ENCODE measurements around the gene FAM184A. TPM values are rescaled to one million over a fixed set of nuclear protein-coding genes. Genes with fewer than 3 reads are reported as not detected.
A peak's percentile ranks its signal among the peaks of the same experiment; 100 is the strongest.

The FAM184A gene
- total RNA-seq, 4 donors from 2014 or later, result 7.6 to 11.2 (median 9.0) TPM

- TF ChIP-seq POLR2AphosphoS5 (IDR thresholded peaks at IDR 0.05) (no peak), CTCF (IDR thresholded peaks at IDR 0.05) (no peak), POLR2A (IDR thresholded peaks at IDR 0.05; ENCODE audit: low read depth) (no peak), EP300 (IDR thresholded peaks at IDR 0.05) (no peak)
- H3K4me1 ChIP-seq, result no peaks in the 10 kb centered on the region
- no peaks in the 10 kb centered on the region for H3K27me3 ChIP-seq
- peaks cover 0 to 10% (median 3%) of the 10 kb centered on the region in 4 donors for H3K36me3 ChIP-seq
- H3K27ac ChIP-seq (replicated peaks in 1 of 4), result no peak overlapping the region
- DNase-seq (ENCODE audit: extremely low spot score), result no peak
- H3K4me3 ChIP-seq, result no peak overlapping the region
- 89% methylated on average over 2 of the region's 2 CpGs for WGBS
- no peaks in the 10 kb centered on the region for H3K9me3 ChIP-seq
- intact Hi-C loops (cut with DNase I), result no loop called here
These were observed 111.2 kb downstream of the FAM184A start for GRCh38 chr6:118967239-118967638.

DNA sequence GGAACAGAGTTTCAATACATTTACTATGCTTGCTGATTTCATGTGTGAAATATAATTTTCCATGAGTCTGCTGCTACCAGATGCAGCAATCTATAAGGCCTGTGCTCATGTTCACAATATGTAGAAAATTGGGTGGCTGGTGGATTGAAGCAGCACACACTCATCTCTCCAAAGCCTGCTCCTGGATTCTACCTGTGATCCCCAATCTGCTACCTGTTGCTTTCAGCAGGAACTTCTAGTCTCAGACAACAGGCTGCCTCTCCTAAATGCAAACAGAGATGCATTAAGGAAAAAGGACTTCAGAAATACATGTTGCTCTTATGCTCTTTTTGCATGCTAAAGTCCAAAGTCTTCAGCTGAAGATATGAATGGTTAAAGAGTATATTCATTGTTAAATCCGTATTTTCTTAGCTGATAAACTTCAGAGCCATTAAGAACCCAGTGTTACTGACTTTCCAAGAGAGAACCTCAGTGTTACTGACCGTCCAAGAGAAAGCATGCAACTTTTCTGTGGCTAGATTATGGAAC lies 112.6 kb downstream of the FAM184A start:
- Histone ChIP-seq H3K36me3 (peaks cover 0 to 10% (median 3%) of the 10 kb centered on the region in 4 donors), H3K27ac (replicated peaks in 1 of 4) (no peak overlapping the region), H3K4me3 (no peak overlapping the region), H3K4me1 (no peaks in the 10 kb centered on the region), H3K9me3 (no peaks in the 10 kb centered on the region), H3K27me3 (no peaks in the 10 kb centered on the region)
- WGBS, result 84% methylated on average over 2 of the region's 2 CpGs
- no peak for DNase-seq (ENCODE audit: extremely low spot score)
- intact Hi-C loops (cut with DNase I), result no loop called here
- TF ChIP-seq EP300 (IDR thresholded peaks at IDR 0.05), result no peak
- TF ChIP-seq POLR2AphosphoS5 (IDR thresholded peaks at IDR 0.05), result no peak
- no peak for TF ChIP-seq CTCF (IDR thresholded peaks at IDR 0.05)
- TF ChIP-seq POLR2A (IDR thresholded peaks at IDR 0.05; ENCODE audit: low read depth), result no peak

DNA sequence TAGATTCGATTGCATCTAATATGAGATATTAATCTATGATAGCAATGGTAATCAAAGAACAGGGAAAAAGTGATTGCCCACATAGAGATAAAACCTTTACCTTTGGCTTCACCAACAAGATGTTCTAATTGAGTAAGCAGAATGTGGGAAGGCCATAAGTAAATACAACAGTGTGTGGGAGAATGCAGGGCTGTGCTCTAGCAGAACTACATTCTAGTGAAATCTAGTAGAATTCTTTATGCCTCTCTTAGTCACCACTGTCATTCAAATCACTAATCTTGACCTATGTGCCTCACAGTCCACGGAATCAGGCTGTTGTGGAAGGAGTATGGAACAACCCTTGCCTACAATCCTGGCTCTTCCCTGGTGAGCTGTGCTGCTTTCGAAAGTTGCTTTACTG lies 113.1 kb downstream of the FAM184A start:
- Histone ChIP-seq H3K27ac (replicated peaks in 1 of 4) (no peak overlapping the region), H3K4me1 (no peaks in the 10 kb centered on the region), H3K27me3 (no peaks in the 10 kb centered on the region), H3K4me3 (no peak overlapping the region), H3K36me3 (peaks cover 0 to 10% (median 3%) of the 10 kb centered on the region in 4 donors), H3K9me3 (no peaks in the 10 kb centered on the region)
- intact Hi-C loops (cut with DNase I), result no loop called here
- TF ChIP-seq POLR2A (IDR thresholded peaks at IDR 0.05; ENCODE audit: low read depth), result no peak
- no peak for TF ChIP-seq CTCF (IDR thresholded peaks at IDR 0.05)
- TF ChIP-seq POLR2AphosphoS5 (IDR thresholded peaks at IDR 0.05), result no peak
- TF ChIP-seq EP300 (IDR thresholded peaks at IDR 0.05), result no peak
- WGBS, result 92% methylated on average over 3 of the region's 3 CpGs
- no peak for DNase-seq (ENCODE audit: extremely low spot score)

- H3K27me3 ChIP-seq, result no peaks in the 10 kb centered on the region
- no peak for DNase-seq (ENCODE audit: extremely low spot score)
- H3K4me1 ChIP-seq, result no peaks in the 10 kb centered on the region
- H3K4me3 ChIP-seq, result no peak overlapping the region
- H3K27ac ChIP-seq (replicated peaks in 1 of 4), result no peak overlapping the region
- peaks cover 0 to 10% (median 3%) of the 10 kb centered on the region in 4 donors for H3K36me3 ChIP-seq
- TF ChIP-seq EP300 (IDR thresholded peaks at IDR 0.05), result no peak
- TF ChIP-seq CTCF (IDR thresholded peaks at IDR 0.05), result peak in 1 of 3 experiments; percentile 35
- intact Hi-C loops (cut with DNase I), result no loop called here
- no peaks in the 10 kb centered on the region for H3K9me3 ChIP-seq
These were observed 115.5 kb downstream of the FAM184A start for GRCh38 chr6:118963003-118963402.

GRCh38 chr6:118959903-118960302 lies 118.6 kb downstream of the FAM184A start:
- TF ChIP-seq CTCF (IDR thresholded peaks at IDR 0.05), result no peak
- TF ChIP-seq POLR2A (IDR thresholded peaks at IDR 0.05; ENCODE audit: low read depth), result no peak
- no peak for TF ChIP-seq EP300 (IDR thresholded peaks at IDR 0.05)
- no peak for TF ChIP-seq POLR2AphosphoS5 (IDR thresholded peaks at IDR 0.05)
- H3K9me3 ChIP-seq, result no peaks in the 10 kb centered on the region
- no peaks in the 10 kb centered on the region for H3K4me1 ChIP-seq
- H3K27me3 ChIP-seq, result no peaks in the 10 kb centered on the region
- 91% methylated on average over 4 of the region's 4 CpGs for WGBS
- H3K27ac ChIP-seq (replicated peaks in 1 of 4), result no peak overlapping the region
- H3K4me3 ChIP-seq, result no peak overlapping the region
- peaks cover 0 to 4% (median 0%) of the 10 kb centered on the region in 4 donors for H3K36me3 ChIP-seq
- intact Hi-C loops (cut with DNase I), result no loop called here
- no peak for DNase-seq (ENCODE audit: extremely low spot score)

All from esophagus muscularis mucosa (tissue), 4 donors.